HPDE6-E6E7 (cell line): ENCODE results near the gene ZCCHC9.

Experiments used
- DNase-seq: peaks from one replicate; pipeline ENCODE4 v3.0.0; 2011; ENCODE audit warnings: missing footprints; ENCODE audit errors: extremely low spot score

ZCCHC9 gene

GRCh38 chr5:81355291-81356251 is 54.2 kb downstream of the ZCCHC9 start:
- no peak for DNase-seq

GRCh38 chr5:81359108-81359507 is 57.7 kb downstream of the ZCCHC9 start:
- no peak for DNase-seq

GRCh38 chr5:81359881-81360280 is 58.5 kb downstream of the ZCCHC9 start:
- no peak for DNase-seq

- no peak for DNase-seq
Measured at GRCh38 chr5:81360640-81361039, 59.3 kb downstream of the ZCCHC9 start.

- DNase-seq = no peak
Measured at GRCh38 chr5:81361600-81361999, 60.2 kb downstream of the ZCCHC9 start.
